Activated CD4-positive, alpha-beta T cell treated with anti-CD3 and anti-CD28 coated beads, Interleukin-2, amount 10 ng/mL, durations not matched to agents 24 days and 14 days (primary cell): Measurements from ENCODE around the gene IER3IP1. TPM values are rescaled to one million over a fixed set of nuclear protein-coding genes. Genes with fewer than 3 reads are reported as not detected.

ENCODE experiments used
- DNase-seq: peaks from one replicate; pipeline ENCODE4 v3.0.0; 2022
- H3K27ac Mint-ChIP-seq: one replicate; pipeline ENCODE4 v1.8.0; 2022; ENCODE audit warnings: mild to moderate bottlenecking, mixed read lengths
- H3K27me3 Mint-ChIP-seq: one replicate; pipeline ENCODE4 v1.8.0; 2022; ENCODE audit warnings: mixed read lengths
- H3K36me3 Mint-ChIP-seq: one replicate; pipeline ENCODE4 v1.8.0; 2022; ENCODE audit warnings: low read depth, mild to moderate bottlenecking, mixed read lengths
- H3K4me1 Mint-ChIP-seq: one replicate; pipeline ENCODE4 v1.8.0; 2021; ENCODE audit warnings: mixed read lengths
- H3K4me3 Mint-ChIP-seq: one replicate; pipeline ENCODE4 v1.8.0; 2022; ENCODE audit warnings: mild to moderate bottlenecking, moderate library complexity, mixed read lengths
- H3K9me3 Mint-ChIP-seq: one replicate; pipeline ENCODE4 v1.8.0; 2021; ENCODE audit warnings: mixed read lengths
- intact Hi-C: fragments of 100-400 bp; cut with micrococcal nuclease; formaldehyde crosslinking; loops from one replicate; pipeline ENCODE4 v1.15.1; 2023
- total RNA-seq: library from RNA; stranded (reverse); gene quantifications from 2 replicates; pipeline ENCODE4 v1.2.3, GENCODE V29; 2022

IER3IP1 gene
- total RNA-seq, 1 donor from 2014 or later, result 16.2 TPM

GRCh38 chr18:47146206-47146605 is 30.0 kb downstream of the IER3IP1 start:
- peaks cover 21% of the 10 kb centered on the region for H3K36me3 Mint-ChIP-seq
- no peak for DNase-seq
- H3K27ac Mint-ChIP-seq, result no peak overlapping the region
- no peaks in the 10 kb centered on the region for H3K9me3 Mint-ChIP-seq
- H3K27me3 Mint-ChIP-seq, result no peaks in the 10 kb centered on the region
- H3K4me3 Mint-ChIP-seq, result no peak overlapping the region
- intact Hi-C loops, result no loop called here
- H3K4me1 Mint-ChIP-seq, result peaks cover 23% of the 10 kb centered on the region

GRCh38 chr18:47143899-47144485 is 32.2 kb downstream of the IER3IP1 start:
- H3K9me3 Mint-ChIP-seq, result no peaks in the 10 kb centered on the region
- no peak overlapping the region for H3K27ac Mint-ChIP-seq
- DNase-seq, result no peak
- no peak overlapping the region for H3K4me3 Mint-ChIP-seq
- H3K27me3 Mint-ChIP-seq, result no peaks in the 10 kb centered on the region
- peaks cover 8% of the 10 kb centered on the region for H3K4me1 Mint-ChIP-seq
- peaks cover 30% of the 10 kb centered on the region for H3K36me3 Mint-ChIP-seq
- intact Hi-C loops, result loop anchor here (5.0 kb wide), 1 partner anchor 33 kb away; the partner anchor contains the start of gene IER3IP1

DNA sequence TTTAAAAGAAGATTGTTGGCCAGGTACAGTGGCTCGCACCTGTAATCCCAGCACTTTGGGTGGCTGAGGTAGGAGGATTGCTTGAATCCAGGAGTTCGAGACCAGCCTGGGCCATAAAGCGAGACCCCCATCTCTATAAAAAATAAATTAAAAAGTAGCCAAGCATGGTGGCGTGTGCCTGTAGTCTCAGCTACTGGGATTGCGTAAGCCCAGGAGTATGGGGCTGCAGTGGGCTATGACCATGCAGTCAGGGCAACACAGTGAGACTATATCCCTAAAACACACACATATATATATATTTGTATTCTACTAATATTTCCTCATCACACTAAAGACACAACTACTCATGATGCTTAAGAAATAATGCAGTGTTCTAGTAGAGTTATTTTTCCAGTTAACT is 33.0 kb downstream of the IER3IP1 start:
- Mint-ChIP-seq H3K27me3 (no peaks in the 10 kb centered on the region), H3K4me1 (no peaks in the 10 kb centered on the region), H3K9me3 (no peaks in the 10 kb centered on the region), H3K36me3 (peaks cover 29% of the 10 kb centered on the region), H3K4me3 (no peak overlapping the region), H3K27ac (no peak overlapping the region)
- no peak for DNase-seq
- intact Hi-C loops, result loop anchor here (5.0 kb wide), 1 partner anchor 34 kb away; the partner anchor contains the start of gene IER3IP1

DNA sequence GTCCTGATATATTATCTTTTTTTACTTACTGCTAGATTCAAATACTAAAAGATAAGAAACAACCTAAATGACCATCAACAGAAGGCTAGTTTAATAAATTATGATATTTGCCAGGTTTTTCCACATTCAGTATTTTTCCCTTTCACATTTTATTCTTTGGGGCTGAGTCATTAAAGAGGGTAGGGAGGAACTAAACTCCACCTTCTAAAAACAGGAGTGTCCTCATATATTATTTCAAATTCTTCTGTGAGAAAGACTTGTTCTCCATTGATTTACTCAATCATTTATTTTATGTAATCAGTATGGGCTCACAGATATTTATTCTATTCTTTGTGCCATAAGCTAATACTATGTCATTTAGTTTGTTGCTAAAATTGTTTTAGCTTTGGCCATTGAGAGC is 34.9 kb downstream of the IER3IP1 start:
- Mint-ChIP-seq H3K36me3 (peaks cover 30% of the 10 kb centered on the region), H3K27me3 (no peaks in the 10 kb centered on the region), H3K27ac (no peak overlapping the region), H3K9me3 (no peaks in the 10 kb centered on the region), H3K4me3 (no peak overlapping the region), H3K4me1 (no peaks in the 10 kb centered on the region)
- DNase-seq, result no peak
- intact Hi-C loops, result loop anchor here (5.0 kb wide), 1 partner anchor 36 kb away; the partner anchor contains the start of gene IER3IP1

GRCh38 chr18:47121146-47121545 is 55.0 kb downstream of the IER3IP1 start:
- Mint-ChIP-seq H3K36me3 (peaks cover 38% of the 10 kb centered on the region), H3K27ac (no peak overlapping the region)
- intact Hi-C loops, result no loop called here

DNA sequence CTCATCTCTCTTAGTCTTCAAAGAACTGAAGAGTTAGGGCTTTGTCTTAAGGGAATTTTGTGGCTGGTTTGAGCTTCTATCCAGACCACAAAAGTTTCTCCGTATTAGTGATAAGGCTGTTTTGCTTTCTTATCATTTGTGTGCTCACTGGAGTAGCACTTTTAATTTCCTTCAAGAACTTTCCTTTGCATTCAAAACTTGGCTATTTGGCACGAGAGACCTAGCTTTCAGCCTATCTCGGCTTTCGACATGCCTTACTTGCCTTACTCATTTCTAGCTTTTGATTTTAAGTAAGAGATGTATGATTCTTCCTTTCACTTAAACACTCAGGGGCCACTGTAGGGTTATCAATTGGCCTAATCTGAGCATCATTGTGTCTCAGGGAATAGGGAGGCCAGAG is 55.7 kb downstream of the IER3IP1 start:
- no peak overlapping the region for H3K4me3 Mint-ChIP-seq
- H3K36me3 Mint-ChIP-seq, result peaks cover 35% of the 10 kb centered on the region
- H3K27ac Mint-ChIP-seq, result peak overlapping the region; percentile 30

More at GRCh38 chr18:47121146-47121545, 55.0 kb downstream of the IER3IP1 start:
- no peak overlapping the region for H3K4me3 Mint-ChIP-seq
- no peaks in the 10 kb centered on the region for H3K27me3 Mint-ChIP-seq
- no peaks in the 10 kb centered on the region for H3K9me3 Mint-ChIP-seq
- no peak for DNase-seq
- peaks cover 20% of the 10 kb centered on the region for H3K4me1 Mint-ChIP-seq

GRCh38 chr18:47118981-47119380 is 57.2 kb downstream of the IER3IP1 start:
- Mint-ChIP-seq H3K36me3 (peaks cover 33% of the 10 kb centered on the region), H3K9me3 (no peaks in the 10 kb centered on the region), H3K4me3 (no peak overlapping the region), H3K27me3 (no peaks in the 10 kb centered on the region), H3K27ac (no peak overlapping the region), H3K4me1 (peaks cover 20% of the 10 kb centered on the region)
- intact Hi-C loops, result no loop called here
- DNase-seq, result no peak

More for the DNA sequence above, 55.7 kb downstream of the IER3IP1 start:
- Mint-ChIP-seq H3K9me3 (no peaks in the 10 kb centered on the region), H3K4me1 (peaks cover 20% of the 10 kb centered on the region), H3K27me3 (no peaks in the 10 kb centered on the region)
- intact Hi-C loops, result loop anchor here (1.0 kb wide), 3 partner anchors 30 to 56 kb away; partner anchors contain the start of genes HDHD2 and IER3IP1
- DNase-seq, result no peak

DNA sequence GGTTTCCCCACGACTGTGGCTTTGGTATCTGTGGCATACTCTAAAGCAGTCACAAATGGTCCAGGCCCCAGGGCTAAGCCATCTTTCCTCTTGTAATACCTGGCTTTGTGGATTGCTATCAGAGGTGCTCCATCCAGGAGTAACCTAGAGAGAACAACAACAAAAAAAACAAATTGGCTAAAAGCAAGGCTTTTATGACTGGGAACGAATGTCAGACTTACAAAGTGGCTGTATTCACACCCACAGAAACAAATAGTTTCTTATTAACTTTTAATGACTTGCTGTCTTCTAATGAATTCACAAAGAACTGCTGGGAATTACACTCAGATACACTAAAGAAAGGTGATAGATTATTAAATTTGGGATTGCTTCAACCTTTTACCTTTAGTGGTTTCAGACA is 61.0 kb downstream of the IER3IP1 start:
- no peak for DNase-seq
- peaks cover 39% of the 10 kb centered on the region for H3K36me3 Mint-ChIP-seq
- no peak overlapping the region for H3K27ac Mint-ChIP-seq
- no peak overlapping the region for H3K4me3 Mint-ChIP-seq
- H3K4me1 Mint-ChIP-seq, result peaks cover 6% of the 10 kb centered on the region
- H3K9me3 Mint-ChIP-seq, result no peaks in the 10 kb centered on the region
- intact Hi-C loops, result no loop called here
- H3K27me3 Mint-ChIP-seq, result no peaks in the 10 kb centered on the region

GRCh38 chr18:47113796-47114540 is 62.2 kb downstream of the IER3IP1 start:
- DNase-seq, result no peak
- intact Hi-C loops, result no loop called here
- Mint-ChIP-seq H3K4me3 (no peak overlapping the region), H3K36me3 (peaks cover 32% of the 10 kb centered on the region), H3K27ac (no peak overlapping the region), H3K4me1 (no peaks in the 10 kb centered on the region), H3K9me3 (no peaks in the 10 kb centered on the region), H3K27me3 (no peaks in the 10 kb centered on the region)

DNA sequence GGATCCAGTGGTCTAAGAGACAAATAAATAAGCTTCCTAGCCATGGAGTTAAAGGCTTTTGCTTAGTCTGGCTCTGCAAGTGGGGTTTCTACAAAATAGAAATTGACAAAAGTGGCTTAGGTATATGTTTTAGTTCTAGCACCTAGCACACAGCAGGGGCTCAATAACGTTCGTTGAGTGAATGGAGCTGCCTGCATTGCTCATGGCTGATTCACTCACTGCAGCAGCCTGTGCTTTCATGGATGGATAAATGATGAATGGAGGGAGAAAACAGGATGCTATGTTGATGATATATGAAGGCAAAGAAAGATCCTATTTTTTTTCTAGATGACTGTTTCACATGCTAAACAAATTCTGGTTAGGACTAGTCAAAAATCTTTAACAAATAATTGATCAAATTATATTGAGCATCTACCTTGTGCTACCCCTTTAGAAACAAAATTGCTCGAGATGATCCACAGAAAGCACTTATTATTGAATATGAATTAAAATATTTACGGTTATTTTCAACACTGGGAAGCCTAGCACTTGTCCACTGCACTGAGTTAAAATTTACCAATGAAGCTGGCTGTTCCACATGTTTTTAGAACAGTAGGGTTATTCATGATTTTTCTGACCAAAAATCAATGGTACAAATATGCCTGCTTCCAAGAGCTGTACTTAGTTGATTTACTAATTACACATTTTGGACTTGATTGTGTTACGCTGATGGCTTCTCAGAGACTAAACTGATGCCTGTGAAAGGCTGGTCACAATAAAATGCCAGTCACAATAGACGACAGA is 65.5 kb downstream of the IER3IP1 start:
- no peak overlapping the region for H3K4me3 Mint-ChIP-seq
- H3K27ac Mint-ChIP-seq, result no peak overlapping the region
- intact Hi-C loops, result no loop called here
- no peaks in the 10 kb centered on the region for H3K4me1 Mint-ChIP-seq
- H3K9me3 Mint-ChIP-seq, result no peaks in the 10 kb centered on the region
- no peaks in the 10 kb centered on the region for H3K27me3 Mint-ChIP-seq
- H3K36me3 Mint-ChIP-seq, result peaks cover 34% of the 10 kb centered on the region
- DNase-seq, result no peak

DNA sequence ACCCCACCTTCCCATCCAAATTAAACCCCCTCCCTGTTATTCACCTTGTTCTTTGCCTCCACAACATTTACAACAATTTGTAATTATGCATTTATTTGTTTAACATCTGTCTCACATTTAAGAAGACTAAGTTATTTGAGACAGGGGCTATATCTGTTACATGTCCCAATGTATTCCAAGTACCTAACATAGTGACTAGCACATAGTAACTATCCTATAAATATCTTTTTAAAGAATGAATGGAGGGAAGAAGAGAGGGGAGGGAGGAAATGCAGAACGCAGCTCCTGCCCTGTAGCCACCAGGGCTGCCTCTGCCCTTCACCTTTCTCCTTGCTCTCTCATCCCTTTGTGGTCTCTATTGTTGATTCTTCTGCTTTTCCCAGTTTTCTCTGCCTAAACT is 66.4 kb downstream of the IER3IP1 start:
- no peaks in the 10 kb centered on the region for H3K27me3 Mint-ChIP-seq
- no peak for DNase-seq
- no peaks in the 10 kb centered on the region for H3K9me3 Mint-ChIP-seq
- intact Hi-C loops, result no loop called here
- H3K27ac Mint-ChIP-seq, result no peak overlapping the region
- peaks cover 34% of the 10 kb centered on the region for H3K36me3 Mint-ChIP-seq
- no peak overlapping the region for H3K4me3 Mint-ChIP-seq
- no peaks in the 10 kb centered on the region for H3K4me1 Mint-ChIP-seq

DNA sequence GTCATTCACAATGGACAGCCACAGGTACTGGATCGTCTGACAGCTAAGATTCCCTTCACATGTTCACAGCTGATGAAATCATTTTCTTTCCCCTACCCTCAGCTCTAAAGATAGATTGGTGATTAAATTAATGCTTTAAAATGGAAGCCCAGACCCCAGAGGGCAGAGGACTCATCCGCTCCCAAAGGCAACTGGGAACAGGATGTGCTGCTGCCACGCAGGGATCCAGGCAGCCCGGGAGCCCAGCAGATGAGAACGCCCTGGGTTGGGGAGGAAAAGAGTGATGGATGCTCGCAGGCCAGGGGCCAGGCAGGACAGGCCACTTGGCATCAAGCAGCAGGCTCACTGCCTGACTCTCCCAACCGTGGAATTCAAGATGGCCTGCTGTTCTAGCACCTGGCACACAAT is 67.2 kb downstream of the IER3IP1 start:
- no peak overlapping the region for H3K4me3 Mint-ChIP-seq
- peaks cover 35% of the 10 kb centered on the region for H3K36me3 Mint-ChIP-seq
- H3K4me1 Mint-ChIP-seq, result no peaks in the 10 kb centered on the region
- no peaks in the 10 kb centered on the region for H3K9me3 Mint-ChIP-seq
- H3K27me3 Mint-ChIP-seq, result no peaks in the 10 kb centered on the region
- H3K27ac Mint-ChIP-seq, result no peak overlapping the region
- intact Hi-C loops, result no loop called here
- DNase-seq, result no peak

DNA sequence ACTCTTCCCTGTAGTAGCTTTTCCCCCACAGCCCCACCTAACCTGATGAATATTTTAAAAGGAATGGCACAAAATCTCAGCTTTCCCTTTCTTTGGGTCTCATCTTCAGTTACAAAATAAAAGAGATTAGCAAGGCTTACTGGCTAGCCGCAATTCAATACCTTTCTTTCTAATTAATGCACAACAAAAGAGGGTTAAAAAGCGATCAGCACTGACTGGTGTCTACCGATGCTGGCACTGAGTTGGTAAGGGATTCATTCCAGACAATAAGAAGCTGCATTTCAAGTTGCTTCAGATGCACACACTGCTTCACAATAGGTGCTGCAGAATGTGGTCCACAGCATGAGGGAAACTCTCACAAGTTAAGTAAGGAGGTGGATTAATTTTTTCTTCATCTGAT is 67.8 kb downstream of the IER3IP1 start:
- intact Hi-C loops, result no loop called here
- Mint-ChIP-seq H3K27me3 (no peaks in the 10 kb centered on the region), H3K4me3 (no peak overlapping the region), H3K36me3 (peaks cover 32% of the 10 kb centered on the region), H3K4me1 (no peaks in the 10 kb centered on the region), H3K9me3 (no peaks in the 10 kb centered on the region), H3K27ac (no peak overlapping the region)
- no peak for DNase-seq
